Measurements from ENCODE around the gene AUTS2. TPM values are rescaled to one million over a fixed set of nuclear protein-coding genes. Genes with fewer than 3 reads are reported as not detected.

Gene AUTS2
- total and polyA plus RNA-seq, 2 of the 8 experiments (the other 6 are each of a cell fraction or from before 2014, with no cell fraction given): 25.9 to 101 TPM

DNA sequence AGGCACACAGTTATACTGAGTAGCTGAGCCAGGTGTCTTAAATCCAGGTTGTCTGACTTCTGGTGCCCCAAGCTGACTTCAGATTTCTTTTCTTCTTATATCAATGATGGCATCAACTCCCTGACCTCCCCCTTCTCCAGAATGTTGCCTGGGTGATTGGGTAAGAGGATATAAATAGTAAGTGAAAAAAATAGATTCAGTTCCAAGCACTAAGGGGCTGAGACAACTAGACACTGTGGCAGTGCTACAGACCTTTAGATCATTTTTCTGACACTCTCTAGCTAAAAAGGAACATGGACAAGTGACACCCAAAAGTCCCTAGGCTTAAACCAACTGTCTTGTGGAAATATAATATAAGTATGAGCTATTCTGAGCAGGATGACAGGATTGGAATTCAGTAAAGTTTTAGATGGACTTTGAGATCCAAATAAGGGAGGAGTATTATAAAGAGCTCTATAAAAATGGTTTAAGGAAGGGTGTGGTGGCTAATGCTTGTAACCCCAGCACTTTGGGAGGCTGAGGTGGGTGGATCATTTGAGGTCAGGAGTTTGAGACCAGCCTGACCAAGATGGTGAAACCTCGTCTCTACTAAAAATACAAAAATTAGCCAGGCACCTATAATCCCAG is 944.6 kb downstream of the AUTS2 start:
- Histone ChIP-seq H3K27me3 (replicated peaks in 1 of 4; ENCODE audit: control insufficient read depth in 3 of 4, extremely low read depth in 1 of 4, insufficient read depth in 3 of 4, low read length in 3 of 4) (no peaks in the 10 kb centered on the region; a peak in 1 of 7 replicates), H3K14ac (ENCODE audit: insufficient read length) (no peak overlapping the region), H2BK15ac (ENCODE audit: low read length) (no peak overlapping the region), H3K4ac (replicated peaks; ENCODE audit: insufficient read length, low read depth, low read length) (no peak overlapping the region), H3K4me2 (ENCODE audit: insufficient read depth in 1 of 2, low read depth in 2 of 2, low read length in 2 of 2) (no peak overlapping the region), H2BK12ac (ENCODE audit: low read depth, low read length) (no peak overlapping the region), H3K18ac (ENCODE audit: extremely low read depth, low read length) (no peak overlapping the region), H3K9me3 (ENCODE audit: insufficient read depth in 2 of 2, low read depth in 1 of 2, low read length in 1 of 2) (no peaks in the 10 kb centered on the region; a peak in 1 of 4 replicates), H3K23me2 (ENCODE audit: low read depth, low read length) (no peaks in the 10 kb centered on the region), H3K36me3 (ENCODE audit: control insufficient read depth in 2 of 4, insufficient read depth in 4 of 4, low read length in 3 of 4) (no peaks in the 10 kb centered on the region), H2BK5ac (ENCODE audit: low read depth, low read length) (no peak overlapping the region), H3K27ac (ENCODE audit: low read depth, low read length) (no peak overlapping the region), H2BK120ac (replicated peaks; ENCODE audit: low read depth, low read length) (no peak overlapping the region), H3K4me3 (ENCODE audit: extremely low read depth in 1 of 4, insufficient read depth in 2 of 4, low read depth in 3 of 4, low read length in 4 of 4) (no peak overlapping the region), H4K5ac (ENCODE audit: insufficient read length, low read depth, low read length) (no peak overlapping the region), H4K91ac (replicated peaks; ENCODE audit: insufficient read length, low read length) (no peak overlapping the region), H2BK20ac (ENCODE audit: low read length) (no peak overlapping the region), H4K20me1 (replicated peaks in 1 of 2; ENCODE audit: control insufficient read depth in 1 of 2, insufficient read depth in 2 of 2, low read length in 2 of 2) (no peaks in the 10 kb centered on the region), H3K9ac (replicated peaks in 1 of 4; ENCODE audit: extremely low read depth in 1 of 4, low read depth in 3 of 4, low read length in 3 of 4) (no peak overlapping the region), H4K8ac (ENCODE audit: extremely low read depth, insufficient read depth, low read length) (no peak overlapping the region), H3K79me1 (ENCODE audit: low read depth, low read length) (no peaks in the 10 kb centered on the region), H2AFZ (ENCODE audit: low read length) (no peak overlapping the region), H3K23ac (ENCODE audit: insufficient read length) (no peak overlapping the region), H2AK5ac (ENCODE audit: low read depth, low read length) (no peak overlapping the region), H3K79me2 (ENCODE audit: control insufficient read depth in 1 of 2, insufficient read depth in 2 of 2, low read length in 2 of 2) (no peaks in the 10 kb centered on the region), H3K4me1 (replicated peaks in 1 of 4; ENCODE audit: control insufficient read depth in 3 of 4, insufficient read depth in 4 of 4, low read length in 3 of 4) (peaks cover 0 to 9% (median 3%) of the 10 kb centered on the region in 4 experiments; a peak in 3 of 7 replicates), H3K56ac (replicated peaks; ENCODE audit: insufficient read length, low read depth, low read length) (no peak overlapping the region)
- 60% methylated on average over 1 of the region's 1 CpG; no CpG with 5 or more reads in 1 of the 2 experiments for WGBS, 2 experiments (ENCODE audit: extremely low coverage in 1 of 2, insufficient coverage in 1 of 2, insufficient read length in 1 of 2, insufficient replicate concordance in 2 of 2, low coverage in 1 of 2, low lambda C conversion rate in 2 of 2, missing lambda C conversion rate in 1 of 2)
- ChIA-PET CTCF (ENCODE audit: partially characterized antibody) (interaction anchor here (1.3 kb wide), 1 partner anchor 13 kb away, joined by 4 read pairs; no protein-coding TSS in a partner anchor), POLR2A (ENCODE audit: partially characterized antibody) (no interaction called here)
- FAIRE-seq (no peak), DNase-seq (ENCODE audit: low read depth in 1 of 2, low spot score in 2 of 2) (no peak)
- TF ChIP-seq, protein P1, sequence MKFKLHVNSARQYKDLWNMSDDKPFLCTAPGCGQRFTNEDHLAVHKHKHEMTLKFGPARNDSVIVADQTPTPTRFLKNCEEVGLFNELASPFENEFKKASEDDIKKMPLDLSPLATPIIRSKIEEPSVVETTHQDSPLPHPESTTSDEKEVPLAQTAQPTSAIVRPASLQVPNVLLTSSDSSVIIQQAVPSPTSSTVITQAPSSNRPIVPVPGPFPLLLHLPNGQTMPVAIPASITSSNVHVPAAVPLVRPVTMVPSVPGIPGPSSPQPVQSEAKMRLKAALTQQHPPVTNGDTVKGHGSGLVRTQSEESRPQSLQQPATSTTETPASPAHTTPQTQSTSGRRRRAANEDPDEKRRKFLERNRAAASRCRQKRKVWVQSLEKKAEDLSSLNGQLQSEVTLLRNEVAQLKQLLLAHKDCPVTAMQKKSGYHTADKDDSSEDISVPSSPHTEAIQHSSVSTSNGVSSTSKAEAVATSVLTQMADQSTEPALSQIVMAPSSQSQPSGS (IDR thresholded peaks at IDR 0.05; ENCODE audit: low read length): no peak
- TF ChIP-seq SUZ12 (IDR thresholded peaks at IDR 0.05; ENCODE audit: low read length) (no peak), TAF1 (IDR thresholded peaks at IDR 0.05; ENCODE audit: low read depth, low read length) (no peak), TCF12 (IDR thresholded peaks at IDR 0.05; ENCODE audit: low read depth, low read length) (no peak), NANOG (IDR thresholded peaks at IDR 0.05; ENCODE audit: insufficient read depth, low read depth, low read length, poor library complexity, severe bottlenecking) (no peak), SIRT6 (IDR thresholded peaks at IDR 0.05; ENCODE audit: low read length) (no peak), GABPA (IDR thresholded peaks at IDR 0.05; ENCODE audit: borderline replicate concordance, insufficient read depth, low read length) (no peak), RXRA (IDR thresholded peaks at IDR 0.05; ENCODE audit: insufficient read depth, low read depth, low read length) (no peak), TAF7 (optimal IDR thresholded peaks at IDR 0.05; ENCODE audit: borderline replicate concordance, low read depth, low read length) (no peak)
- TF ChIP-seq, protein P2, sequence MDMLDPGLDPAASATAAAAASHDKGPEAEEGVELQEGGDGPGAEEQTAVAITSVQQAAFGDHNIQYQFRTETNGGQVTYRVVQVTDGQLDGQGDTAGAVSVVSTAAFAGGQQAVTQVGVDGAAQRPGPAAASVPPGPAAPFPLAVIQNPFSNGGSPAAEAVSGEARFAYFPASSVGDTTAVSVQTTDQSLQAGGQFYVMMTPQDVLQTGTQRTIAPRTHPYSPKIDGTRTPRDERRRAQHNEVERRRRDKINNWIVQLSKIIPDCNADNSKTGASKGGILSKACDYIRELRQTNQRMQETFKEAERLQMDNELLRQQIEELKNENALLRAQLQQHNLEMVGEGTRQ (IDR thresholded peaks at IDR 0.05; ENCODE audit: low read length): no peak
